ACC112 (cell line): ENCODE measurements around the gene PDE4B.

Experiments
- H2AFZ ChIP-seq: fragments of 200-600 bp; sonication (generic); one replicate; pipeline ENCODE4 v1.6.0; 2017; ENCODE audit warnings: antibody characterized with exemption, low read length; ENCODE audit not compliant: unreplicated experiment
- H3K27ac ChIP-seq: fragments of 200-600 bp; sonication (generic); 2 replicates; pipeline ENCODE4 v1.5.1; 2014; ENCODE audit warnings: low read depth, mild to moderate bottlenecking, antibody characterized with exemption, low read length, moderate library complexity
- H3K27me3 ChIP-seq: fragments of 200-600 bp; sonication (generic); 2 replicates; pipeline ENCODE4 v1.6.1; 2014; ENCODE audit warnings: mild to moderate bottlenecking, antibody characterized with exemption, low read length, moderate library complexity, mixed read lengths; ENCODE audit not compliant: insufficient read depth
- H3K36me3 ChIP-seq: fragments of 200-600 bp; sonication (generic); 2 replicates; pipeline ENCODE4 v1.6.1; 2016; ENCODE audit warnings: mild to moderate bottlenecking, antibody characterized with exemption, low read length, moderate library complexity, mixed read lengths; ENCODE audit not compliant: insufficient read depth
- H3K4me1 ChIP-seq: fragments of 200-600 bp; sonication (generic); one replicate; pipeline ENCODE4 v1.6.1; 2016; ENCODE audit warnings: low read length, mixed read lengths; ENCODE audit not compliant: insufficient read depth, unreplicated experiment, control insufficient read depth
- H3K4me3 ChIP-seq: fragments of 200-600 bp; sonication (generic); 2 replicates; pipeline ENCODE4 v1.5.1; 2014; ENCODE audit warnings: mild to moderate bottlenecking, low read depth, low read length
- H3K79me2 ChIP-seq: fragments of 200-600 bp; sonication (generic); one replicate; pipeline ENCODE4 v1.6.0; 2016; ENCODE audit warnings: low read length; ENCODE audit not compliant: control insufficient read depth, unreplicated experiment, insufficient read depth

The PDE4B gene

DNA sequence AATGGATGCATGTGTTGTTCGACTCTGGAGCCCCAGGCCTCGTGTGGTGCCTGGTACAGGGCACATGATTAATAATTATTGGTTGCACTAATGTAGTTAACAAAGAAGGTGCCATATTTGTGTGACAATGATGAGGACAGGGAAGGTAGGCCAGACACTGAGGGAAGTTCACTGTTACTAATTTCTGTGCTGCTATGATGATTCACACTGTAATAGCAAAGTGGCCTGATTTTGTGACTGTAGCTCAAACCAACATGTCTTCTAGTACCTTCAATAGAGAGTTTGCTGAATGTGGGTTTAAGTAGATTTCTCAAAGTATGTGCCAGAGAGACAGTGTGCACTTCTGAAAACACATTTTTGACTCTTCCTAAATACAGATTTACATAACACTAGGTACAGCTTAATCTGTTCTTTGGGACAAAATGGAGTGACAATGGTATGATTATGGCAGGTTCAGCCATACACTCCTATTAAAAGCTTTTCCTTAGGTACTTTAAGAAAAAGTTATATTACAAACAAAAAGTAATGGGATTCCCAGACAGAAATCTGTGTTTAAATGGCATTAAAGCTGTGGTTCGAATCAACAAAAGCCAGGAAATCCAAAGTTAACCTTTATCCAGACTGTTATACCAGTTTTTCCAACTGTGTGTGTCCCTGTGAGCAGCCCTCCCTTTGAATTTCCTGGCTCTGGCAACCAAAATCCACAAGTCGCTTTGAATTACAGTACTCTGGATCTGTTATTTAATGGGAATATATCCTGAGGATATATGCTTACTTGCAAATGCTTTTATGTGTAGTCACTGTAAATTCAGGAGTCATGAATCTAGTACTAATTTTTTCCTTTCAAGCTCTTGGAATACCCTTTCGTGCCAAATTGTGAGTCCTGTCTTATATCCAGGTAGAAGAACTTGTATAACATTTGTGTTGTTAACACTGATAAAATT, 464.2 kb downstream of the PDE4B start:
- Histone ChIP-seq H3K27me3 (no peaks in the 10 kb centered on the region), H2AFZ (no peak overlapping the region), H3K4me3 (no peak overlapping the region), H3K79me2 (no peaks in the 10 kb centered on the region), H3K36me3 (no peaks in the 10 kb centered on the region), H3K4me1 (no peaks in the 10 kb centered on the region), H3K27ac (no peak overlapping the region)

DNA sequence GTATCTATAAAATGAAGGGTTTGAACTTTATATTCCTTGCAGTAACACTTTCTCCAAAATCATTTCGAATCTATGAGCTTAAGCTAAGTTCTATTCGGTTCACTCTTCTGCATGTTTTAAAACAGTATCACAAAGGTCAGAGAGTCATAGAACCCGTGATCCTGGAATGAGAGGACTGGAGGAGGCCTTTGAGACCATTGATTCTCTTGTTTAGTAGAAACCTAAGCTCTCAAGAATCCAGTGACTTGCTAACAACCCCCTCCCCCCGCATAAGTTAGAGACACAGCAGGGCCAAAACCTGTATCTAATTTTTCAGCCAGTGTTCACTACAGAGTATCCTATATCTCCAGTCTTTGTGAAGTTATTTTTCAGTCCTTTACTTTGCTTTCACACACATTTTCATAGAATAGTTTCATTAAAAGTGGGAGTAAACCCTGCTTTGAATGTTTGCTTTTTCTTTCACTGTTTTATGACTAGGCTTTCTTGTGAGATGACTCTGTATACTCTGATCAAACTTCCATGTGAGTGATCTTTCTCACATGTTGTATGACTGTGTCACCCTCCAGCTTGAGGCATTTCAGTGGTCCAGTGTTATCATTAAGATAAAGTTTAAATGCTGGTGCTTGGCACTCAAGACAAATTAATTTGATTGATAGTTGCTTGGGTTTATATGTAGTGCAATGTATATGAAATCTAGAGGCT, 465.9 kb downstream of the PDE4B start:
- Histone ChIP-seq H3K27me3 (no peaks in the 10 kb centered on the region), H2AFZ (no peak overlapping the region), H3K36me3 (no peaks in the 10 kb centered on the region), H3K4me1 (peaks cover 4% of the 10 kb centered on the region), H3K79me2 (no peaks in the 10 kb centered on the region), H3K27ac (no peak overlapping the region), H3K4me3 (no peak overlapping the region)

DNA sequence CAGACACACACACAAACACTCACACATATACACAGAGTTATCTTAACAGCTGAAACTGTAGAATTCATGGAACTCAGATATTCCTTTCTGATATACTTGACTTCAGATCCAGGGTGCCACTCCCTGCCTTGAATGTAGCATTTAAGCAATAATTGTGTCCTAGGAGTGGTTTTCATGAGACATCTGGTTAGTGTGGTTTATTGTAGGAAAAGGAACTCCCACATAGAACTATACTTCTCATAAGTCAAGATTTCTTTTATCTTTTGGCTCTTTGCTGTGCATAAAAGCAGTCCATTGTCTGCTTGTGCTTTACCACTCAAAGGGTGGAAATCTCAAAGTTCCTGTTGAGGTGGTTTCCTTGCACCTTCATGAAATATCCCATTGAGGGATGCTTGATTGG, 468.7 kb downstream of the PDE4B start:
- no peak overlapping the region for H2AFZ ChIP-seq
- no peaks in the 10 kb centered on the region for H3K79me2 ChIP-seq
- no peaks in the 10 kb centered on the region for H3K36me3 ChIP-seq
- peaks cover 4% of the 10 kb centered on the region for H3K4me1 ChIP-seq
- H3K27me3 ChIP-seq = no peaks in the 10 kb centered on the region
- H3K4me3 ChIP-seq = no peak overlapping the region
- H3K27ac ChIP-seq = no peak overlapping the region

DNA sequence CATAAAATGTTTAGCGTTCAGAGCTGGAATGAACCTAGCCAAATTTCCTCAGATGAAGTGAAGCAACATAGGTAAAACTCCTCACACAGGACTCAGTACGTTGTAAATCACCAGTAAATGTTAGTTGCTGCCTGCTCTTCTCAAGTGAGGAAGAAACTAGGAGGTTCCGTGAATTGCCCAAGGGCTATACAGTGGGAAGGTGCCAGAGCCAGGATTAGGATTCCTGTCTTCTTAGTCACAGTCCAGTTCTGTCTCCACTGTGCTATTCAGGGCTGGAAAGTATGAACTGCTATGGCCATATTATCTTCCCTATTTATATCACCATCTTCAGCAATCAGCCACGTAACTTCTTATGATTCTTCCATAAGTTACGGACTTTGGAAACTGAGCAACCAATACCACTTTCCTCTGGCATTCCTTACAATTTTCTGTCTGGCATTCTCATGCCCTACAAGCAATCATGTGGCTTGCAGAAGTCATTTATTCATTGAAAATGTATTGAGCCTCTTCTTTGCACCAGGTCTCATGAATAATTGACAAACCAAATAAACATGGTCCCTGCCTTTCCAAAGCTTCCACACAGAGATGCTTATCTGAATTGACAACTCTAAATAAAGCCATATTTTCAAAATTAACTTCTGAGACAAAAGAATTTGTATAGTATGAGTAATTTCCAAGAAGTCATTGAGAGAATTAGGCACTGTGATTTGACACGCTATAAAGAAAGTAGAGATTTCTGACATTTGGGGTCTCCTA, 469.7 kb downstream of the PDE4B start:
- H3K27me3 ChIP-seq = no peaks in the 10 kb centered on the region
- H3K79me2 ChIP-seq = no peaks in the 10 kb centered on the region
- no peak overlapping the region for H3K4me3 ChIP-seq
- peaks cover 4% of the 10 kb centered on the region for H3K4me1 ChIP-seq
- H3K27ac ChIP-seq = no peak overlapping the region
- no peak overlapping the region for H2AFZ ChIP-seq
- no peaks in the 10 kb centered on the region for H3K36me3 ChIP-seq

DNA sequence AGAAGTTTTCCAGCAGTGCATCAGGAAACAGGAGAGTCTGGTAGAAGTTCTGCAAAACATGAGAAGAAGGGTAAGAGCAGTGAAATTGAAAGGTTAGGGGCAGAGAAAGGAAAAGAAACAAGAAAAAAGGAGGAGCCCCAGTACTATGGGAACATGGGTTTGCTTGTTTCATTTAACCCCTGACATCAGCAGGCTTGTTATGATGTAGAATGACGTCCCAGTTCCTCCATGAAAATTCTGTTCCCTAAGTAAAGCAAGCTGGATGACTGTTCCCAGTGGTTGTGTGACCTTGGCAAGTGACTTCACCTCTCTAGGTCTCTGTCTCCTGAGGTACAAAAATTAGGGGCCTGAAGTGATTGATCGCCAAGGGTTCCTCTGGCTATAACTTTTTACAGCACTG, 472.6 kb downstream of the PDE4B start:
- Histone ChIP-seq H3K79me2 (no peaks in the 10 kb centered on the region), H3K4me1 (peaks cover 11% of the 10 kb centered on the region), H2AFZ (no peak overlapping the region), H3K36me3 (no peaks in the 10 kb centered on the region), H3K4me3 (no peak overlapping the region), H3K27ac (no peak overlapping the region), H3K27me3 (no peaks in the 10 kb centered on the region)

DNA sequence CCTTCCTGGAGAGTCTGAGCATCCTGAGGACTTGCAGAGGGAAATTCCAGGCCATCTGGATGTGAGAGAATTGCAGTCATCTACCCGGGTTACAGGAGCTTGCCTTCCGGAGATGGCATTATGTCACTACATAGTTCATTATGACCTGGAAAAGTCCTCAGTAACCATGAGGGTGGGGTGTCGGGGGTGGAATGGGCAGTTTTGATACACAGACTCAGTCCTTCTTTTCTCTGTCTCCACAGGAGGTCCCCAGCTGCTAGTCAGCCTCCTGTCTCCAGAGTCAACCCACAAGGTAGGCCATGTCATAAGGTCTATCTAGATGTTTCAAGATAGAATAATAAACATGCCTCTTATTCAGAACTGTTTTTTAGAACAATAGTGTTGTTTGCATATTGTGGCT, 473.1 kb downstream of the PDE4B start:
- H3K4me1 ChIP-seq = peaks cover 17% of the 10 kb centered on the region
- no peak overlapping the region for H2AFZ ChIP-seq
- no peak overlapping the region for H3K27ac ChIP-seq
- H3K4me3 ChIP-seq = no peak overlapping the region
- no peaks in the 10 kb centered on the region for H3K79me2 ChIP-seq
- no peaks in the 10 kb centered on the region for H3K36me3 ChIP-seq
- H3K27me3 ChIP-seq = no peaks in the 10 kb centered on the region

DNA sequence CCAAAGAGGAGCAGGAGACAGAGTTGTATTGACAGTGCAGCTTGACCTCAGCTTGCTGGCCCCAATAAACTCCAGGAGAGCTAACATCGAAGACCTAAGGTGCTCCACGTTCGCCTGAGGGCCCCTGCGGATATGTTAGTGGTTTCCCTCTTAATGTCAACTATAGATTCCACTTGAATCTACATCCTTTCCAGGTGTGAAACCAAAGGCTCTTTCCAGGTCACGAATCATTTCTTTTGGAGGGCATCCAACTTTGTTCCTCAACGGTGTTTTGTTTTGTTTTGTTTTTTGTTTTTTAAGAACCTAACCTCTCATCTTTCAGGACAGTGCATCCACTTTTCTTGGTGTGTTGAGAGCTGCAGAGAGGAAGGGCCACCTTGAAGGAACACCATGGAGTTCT, 473.7 kb downstream of the PDE4B start:
- H3K27ac ChIP-seq = no peak overlapping the region
- no peaks in the 10 kb centered on the region for H3K27me3 ChIP-seq
- no peaks in the 10 kb centered on the region for H3K36me3 ChIP-seq
- H3K4me1 ChIP-seq = peaks cover 20% of the 10 kb centered on the region
- no peaks in the 10 kb centered on the region for H3K79me2 ChIP-seq
- no peak overlapping the region for H3K4me3 ChIP-seq
- H2AFZ ChIP-seq = no peak overlapping the region

DNA sequence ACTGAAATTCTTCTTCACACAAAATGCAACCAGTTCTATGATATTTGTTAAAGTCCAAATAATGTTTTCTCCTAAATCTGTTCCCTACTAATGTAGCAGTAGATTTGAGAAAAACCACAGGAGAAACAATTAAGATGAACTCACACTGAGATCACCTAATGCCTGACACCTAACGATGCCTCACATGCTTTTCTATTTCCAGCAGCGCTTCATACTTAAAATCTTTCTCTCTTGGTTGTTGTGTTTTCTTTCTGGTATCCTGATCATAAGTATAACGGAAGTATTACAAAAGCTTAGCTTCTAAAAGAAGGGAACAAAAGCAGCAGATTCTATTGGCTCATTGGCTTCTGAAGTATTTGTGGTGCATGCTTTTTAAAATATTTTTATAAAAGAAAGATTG, 474.1 kb downstream of the PDE4B start:
- H3K27me3 ChIP-seq = no peaks in the 10 kb centered on the region
- peaks cover 24% of the 10 kb centered on the region for H3K4me1 ChIP-seq
- H3K4me3 ChIP-seq = no peak overlapping the region
- H2AFZ ChIP-seq = no peak overlapping the region
- no peaks in the 10 kb centered on the region for H3K36me3 ChIP-seq
- H3K79me2 ChIP-seq = no peaks in the 10 kb centered on the region
- H3K27ac ChIP-seq = no peak overlapping the region

DNA sequence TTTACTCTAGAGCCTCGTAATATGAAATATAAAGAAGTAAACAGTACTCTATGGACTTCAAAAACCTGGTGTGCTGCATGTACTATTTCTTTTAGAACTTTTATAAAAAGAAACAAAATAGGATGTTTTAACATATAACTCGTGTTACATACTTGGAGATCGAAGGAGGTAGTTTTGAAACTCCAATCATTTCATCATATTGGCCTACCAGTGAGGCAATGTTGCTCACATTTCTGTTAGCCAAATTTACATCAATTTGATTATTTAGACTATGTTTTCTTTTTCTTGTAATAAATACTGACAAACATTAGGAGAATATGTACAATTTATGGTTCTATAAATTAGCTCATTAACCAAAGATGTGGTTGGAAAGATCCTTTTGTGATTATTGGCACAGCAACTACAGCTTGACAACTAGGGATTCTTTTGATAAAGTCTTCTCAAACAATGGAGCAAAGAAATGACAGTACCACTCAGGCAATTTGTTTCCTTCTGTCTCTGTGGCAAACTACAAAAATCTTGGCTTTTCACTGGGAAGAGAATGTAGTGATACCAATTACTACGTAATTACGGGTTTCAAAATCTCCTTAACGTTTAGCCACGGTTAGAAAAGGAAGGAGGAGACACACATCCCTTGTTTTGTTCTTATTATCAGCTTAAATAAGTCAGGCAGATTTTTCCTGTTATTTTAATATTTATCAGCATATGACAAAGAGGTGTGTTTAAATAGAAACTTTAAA, 474.7 kb downstream of the PDE4B start:
- Histone ChIP-seq H2AFZ (no peak overlapping the region), H3K36me3 (no peaks in the 10 kb centered on the region), H3K79me2 (no peaks in the 10 kb centered on the region), H3K27me3 (no peaks in the 10 kb centered on the region), H3K27ac (no peak overlapping the region), H3K4me3 (no peak overlapping the region), H3K4me1 (peaks cover 30% of the 10 kb centered on the region)

DNA sequence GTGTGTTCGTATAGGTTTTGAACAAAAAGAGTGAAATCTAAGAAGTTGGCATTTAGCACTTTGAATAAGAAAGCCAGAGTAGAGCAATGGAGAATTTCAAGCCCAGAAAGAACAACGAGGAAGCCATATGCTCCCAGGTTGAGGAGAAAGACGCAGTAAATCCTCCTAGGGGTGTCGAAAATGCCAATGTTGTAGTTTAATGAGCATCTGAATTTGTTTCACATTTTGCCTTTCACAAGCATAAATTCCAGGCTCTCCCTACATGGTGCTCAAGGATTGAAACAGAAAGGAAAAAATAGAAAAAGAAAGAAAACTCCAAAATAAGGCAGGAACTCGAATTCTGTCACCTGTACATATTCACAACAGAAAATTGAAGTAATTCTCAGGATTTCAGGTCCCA, 476.5 kb downstream of the PDE4B start:
- H3K4me3 ChIP-seq = no peak overlapping the region
- H3K27ac ChIP-seq = no peak overlapping the region
- no peaks in the 10 kb centered on the region for H3K27me3 ChIP-seq
- H3K4me1 ChIP-seq = peaks cover 29% of the 10 kb centered on the region
- no peaks in the 10 kb centered on the region for H3K79me2 ChIP-seq
- no peak overlapping the region for H2AFZ ChIP-seq
- no peaks in the 10 kb centered on the region for H3K36me3 ChIP-seq
